GM12874 (cell line): Measurements from ENCODE around the gene AMACR.
A peak's percentile ranks its signal among the peaks of the same experiment; 100 is the strongest.

Experiments
- TF ChIP-seq, protein P1 (sequence below): IDR thresholded peaks from 2 replicates; pipeline ENCODE4 v1.5.1; 2011; ENCODE audit warnings: low read depth, mild to moderate bottlenecking, control low read depth, low read length, moderate library complexity; ENCODE audit not compliant: insufficient read depth

Gene AMACR

GRCh38 chr5:34007621-34008600 is at the start of gene AMACR:
Gene AMACR, minus strand, starts transcription at chr5:34008050. Its CDS starts 31 bp downstream, at chr5:34008019.
- TF ChIP-seq, protein P1, sequence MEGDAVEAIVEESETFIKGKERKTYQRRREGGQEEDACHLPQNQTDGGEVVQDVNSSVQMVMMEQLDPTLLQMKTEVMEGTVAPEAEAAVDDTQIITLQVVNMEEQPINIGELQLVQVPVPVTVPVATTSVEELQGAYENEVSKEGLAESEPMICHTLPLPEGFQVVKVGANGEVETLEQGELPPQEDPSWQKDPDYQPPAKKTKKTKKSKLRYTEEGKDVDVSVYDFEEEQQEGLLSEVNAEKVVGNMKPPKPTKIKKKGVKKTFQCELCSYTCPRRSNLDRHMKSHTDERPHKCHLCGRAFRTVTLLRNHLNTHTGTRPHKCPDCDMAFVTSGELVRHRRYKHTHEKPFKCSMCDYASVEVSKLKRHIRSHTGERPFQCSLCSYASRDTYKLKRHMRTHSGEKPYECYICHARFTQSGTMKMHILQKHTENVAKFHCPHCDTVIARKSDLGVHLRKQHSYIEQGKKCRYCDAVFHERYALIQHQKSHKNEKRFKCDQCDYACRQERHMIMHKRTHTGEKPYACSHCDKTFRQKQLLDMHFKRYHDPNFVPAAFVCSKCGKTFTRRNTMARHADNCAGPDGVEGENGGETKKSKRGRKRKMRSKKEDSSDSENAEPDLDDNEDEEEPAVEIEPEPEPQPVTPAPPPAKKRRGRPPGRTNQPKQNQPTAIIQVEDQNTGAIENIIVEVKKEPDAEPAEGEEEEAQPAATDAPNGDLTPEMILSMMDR: peak; percentile 7; the same call in 1 of the 2 replicates

DNA sequence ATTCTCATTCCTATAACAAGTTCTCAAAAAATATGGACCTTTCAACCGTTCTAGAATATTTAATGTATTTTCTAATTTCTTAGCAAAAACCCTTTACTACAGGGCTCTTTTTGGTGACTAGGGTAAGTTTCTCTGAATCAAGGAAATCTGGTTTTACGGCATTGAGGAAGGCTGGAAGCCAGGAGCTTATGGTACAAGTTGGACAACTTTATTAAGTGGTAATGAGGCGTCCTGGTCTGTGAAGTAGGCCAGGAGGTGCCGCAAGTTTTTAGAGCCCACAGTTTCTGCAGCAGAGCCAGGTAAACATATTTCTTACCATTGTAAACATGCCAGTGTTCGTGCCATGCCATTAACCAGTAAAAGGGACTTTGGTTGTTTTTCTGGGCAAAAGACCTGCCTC is 49.7 kb upstream of the AMACR start:
- TF ChIP-seq, protein P1: no peak

GRCh38 chr5:34057118-34057517 is 49.3 kb upstream of the AMACR start:
- TF ChIP-seq, protein P1: no peak

DNA sequence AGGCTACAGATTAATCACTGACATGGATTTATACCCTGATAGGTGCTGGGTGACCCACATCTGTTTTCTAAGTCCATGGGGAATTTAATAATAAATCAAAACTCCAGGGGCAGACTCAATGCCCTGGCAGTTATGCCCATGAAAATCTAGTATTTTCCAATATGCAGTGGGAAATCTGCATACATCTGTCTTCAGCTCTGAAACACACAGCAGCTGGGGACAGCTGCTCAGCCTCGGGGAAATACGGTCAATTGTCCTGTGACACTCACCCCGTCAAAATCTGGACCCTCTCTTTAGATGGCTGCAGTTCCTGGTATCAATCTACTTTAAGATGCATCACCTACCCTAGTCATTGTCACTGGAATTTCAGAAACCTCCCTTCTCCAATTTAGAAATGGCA is 47.8 kb upstream of the AMACR start:
- TF ChIP-seq, protein P1: no peak

DNA sequence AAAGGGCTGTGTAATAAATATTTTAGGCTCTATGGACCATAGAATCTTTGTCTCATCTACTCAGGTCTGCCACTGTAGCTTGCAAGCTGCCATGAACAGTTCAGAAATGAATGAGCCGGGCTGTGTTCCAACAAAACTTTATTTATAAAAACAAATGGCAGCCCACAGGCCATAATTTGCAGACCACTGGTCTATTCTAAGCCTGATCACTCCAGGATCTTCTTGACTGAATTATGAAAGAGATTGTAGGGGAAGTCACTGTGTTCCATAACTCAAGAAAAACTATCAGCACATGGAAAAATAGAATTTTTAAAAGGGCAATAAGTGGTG is 46.5 kb upstream of the AMACR start:
- TF ChIP-seq, protein P1: no peak

- TF ChIP-seq, protein P1: no peak
These were observed 45.9 kb upstream of the AMACR start for GRCh38 chr5:34053571-34054399.

GRCh38 chr5:34053133-34053532 is 45.3 kb upstream of the AMACR start:
- TF ChIP-seq, protein P1: no peak
